Fibroblast of lung (primary cell): ENCODE measurements around the gene TMEM270. TPM values are rescaled to one million over a fixed set of nuclear protein-coding genes. Genes with fewer than 3 reads are reported as not detected.

Source experiments
- DNase-seq, 2 donors: peaks; one replicate each; pipeline versions ENCODE4 v3.0.0 to v3.0.0-alpha.2; 2010; ENCODE audit warnings: low read depth in 2 of 2
- H2AFZ ChIP-seq: 2 replicates; pipeline ENCODE4 v1.5.1; 2012; ENCODE audit warnings: low read length, control low read depth, inconsistent platforms
- H3K27ac ChIP-seq: 2 replicates; pipeline ENCODE4 v1.5.1; 2011; ENCODE audit warnings: low read length, control low read depth; ENCODE audit not compliant: insufficient read depth
- H3K27me3 ChIP-seq: 2 replicates; pipeline ENCODE4 v1.5.1; 2011; ENCODE audit warnings: mild to moderate bottlenecking, low read length; ENCODE audit not compliant: control insufficient read depth, insufficient read depth
- H3K36me3 ChIP-seq: 2 replicates; pipeline ENCODE4 v1.5.1; 2011; ENCODE audit warnings: low read length; ENCODE audit not compliant: control insufficient read depth, insufficient read depth
- H3K4me1 ChIP-seq: 2 replicates; pipeline ENCODE4 v1.5.1; 2011; ENCODE audit warnings: low read length; ENCODE audit not compliant: control insufficient read depth, insufficient read depth; ENCODE audit errors: extremely low read depth
- H3K4me2 ChIP-seq: 2 replicates; pipeline ENCODE4 v1.5.1; 2011; ENCODE audit warnings: low read length, control low read depth; ENCODE audit not compliant: insufficient read depth; ENCODE audit errors: extremely low read depth
- H3K4me3 ChIP-seq, 4 experiments: fragments of 200-600 bp in 1 of 4; sonication (generic) in 1 of 4; replicated peaks in 1 of 4; 2 replicates each; pipeline ENCODE4 v1.5.1; 2011 to 2016; ENCODE audit warnings: low read length in 4 of 4, low read depth in 3 of 4, mild to moderate bottlenecking in 3 of 4, control low read depth in 2 of 4, inconsistent platforms in 1 of 4, mixed read lengths in 1 of 4; ENCODE audit not compliant: insufficient read depth in 1 of 4; ENCODE audit errors: control extremely low read depth in 1 of 4
- H3K79me2 ChIP-seq: 2 replicates; pipeline ENCODE4 v1.5.1; 2012; ENCODE audit warnings: mild to moderate bottlenecking, low read length, inconsistent platforms; ENCODE audit not compliant: control insufficient read depth, insufficient read depth
- H3K9ac ChIP-seq: 2 replicates; pipeline ENCODE4 v1.5.1; 2011; ENCODE audit warnings: mild to moderate bottlenecking, low read length, control low read depth; ENCODE audit not compliant: insufficient read depth
- H3K9me3 ChIP-seq: 2 replicates; pipeline ENCODE4 v1.5.1; 2012; ENCODE audit warnings: low read depth, low read length; ENCODE audit not compliant: control insufficient read depth, insufficient read depth
- H4K20me1 ChIP-seq: 2 replicates; pipeline ENCODE4 v1.5.1; 2011; ENCODE audit warnings: low read length; ENCODE audit not compliant: control insufficient read depth, insufficient read depth; ENCODE audit errors: extremely low read depth
- CTCF ChIP-seq, 2 donors: IDR thresholded peaks in 1 of 2; conservative IDR thresholded peaks in 1 of 2; 1 replicate in 1 of 2; 2 replicates in 1 of 2; pipeline ENCODE4 v1.5.1; 2011 to 2012; ENCODE audit warnings: low read length in 2 of 2, control low read depth in 1 of 2, inconsistent platforms in 1 of 2, low read depth in 1 of 2, mild to moderate bottlenecking in 1 of 2
- EZH2 ChIP-seq: IDR thresholded peaks from 2 replicates; pipeline ENCODE4 v1.5.1; 2012; ENCODE audit warnings: low read length, control low read depth, mild to moderate bottlenecking; ENCODE audit errors: missing control alignments
- polyA plus RNA-seq, 2 donors: library from polyadenylated mRNA; depleted of rRNA in 1 of 2; stranded (reverse) in 1 of 2; unstranded in 1 of 2; fragments of >200 nt; gene quantifications; 2 replicates each; pipeline ENCODE4 v1.2.1, GENCODE V29; 2011 to 2012; ENCODE audit warnings: missing spikeins in 1 of 2
- total RNA-seq: library from RNA; depleted of rRNA; stranded (reverse); fragments of >200 nt; gene quantifications from 2 replicates; pipeline ENCODE4 v1.2.1, GENCODE V29; 2014

TMEM270 gene
- total and polyA plus RNA-seq, 2 donors (not counting 1 experiment from before 2014, with no cell fraction given): not detected

- DNase-seq: no peak
- TF ChIP-seq CTCF (conservative IDR thresholded peaks at IDR 0.05 in 1 of 2, IDR thresholded peaks at IDR 0.05 in 1 of 2; ENCODE audit: low read depth in 1 of 2, low read length in 2 of 2) (no peak), EZH2 (no peak)
- no peaks in the 10 kb centered on the region for H3K4me1 ChIP-seq
Observed at GRCh38 chr7:73861305-73861704, 346 bp downstream of the TMEM270 start.

GRCh38 chr7:73864981-73865711 lies 4.2 kb downstream of the TMEM270 start:
- Histone ChIP-seq H3K9ac (no peak overlapping the region), H3K9me3 (no peaks in the 10 kb centered on the region), H2AFZ (no peak overlapping the region), H3K36me3 (no peaks in the 10 kb centered on the region), H3K4me3 (no peak overlapping the region), H3K4me1 (peaks cover 5% of the 10 kb centered on the region), H3K4me2 (no peak overlapping the region), H3K27ac (no peak overlapping the region), H3K79me2 (no peaks in the 10 kb centered on the region), H4K20me1 (no peaks in the 10 kb centered on the region), H3K27me3 (no peaks in the 10 kb centered on the region)
- TF ChIP-seq CTCF (conservative IDR thresholded peaks at IDR 0.05 in 1 of 2, IDR thresholded peaks at IDR 0.05 in 1 of 2; ENCODE audit: low read depth in 1 of 2, low read length in 2 of 2): no peak
- TF ChIP-seq EZH2: no peak
- DNase-seq: no peak

More at GRCh38 chr7:73861305-73861704, 346 bp downstream of the TMEM270 start:
- H3K4me2 ChIP-seq: no peak overlapping the region
- no peaks in the 10 kb centered on the region for H3K9me3 ChIP-seq
- no peaks in the 10 kb centered on the region for H3K36me3 ChIP-seq
- no peaks in the 10 kb centered on the region for H3K27me3 ChIP-seq
- H3K27ac ChIP-seq: no peak overlapping the region
- no peaks in the 10 kb centered on the region for H4K20me1 ChIP-seq
- H3K9ac ChIP-seq: no peak overlapping the region
- H3K79me2 ChIP-seq: no peaks in the 10 kb centered on the region
- no peak overlapping the region for H2AFZ ChIP-seq
- H3K4me3 ChIP-seq: no peak overlapping the region

GRCh38 chr7:73865738-73866445 lies 4.9 kb downstream of the TMEM270 start:
- H4K20me1 ChIP-seq: no peaks in the 10 kb centered on the region
- H3K79me2 ChIP-seq: no peaks in the 10 kb centered on the region
- H3K4me1 ChIP-seq: peaks cover 5% of the 10 kb centered on the region
- no peak overlapping the region for H3K9ac ChIP-seq
- no peaks in the 10 kb centered on the region for H3K36me3 ChIP-seq
- no peaks in the 10 kb centered on the region for H3K9me3 ChIP-seq
- H2AFZ ChIP-seq: no peak overlapping the region
- peak; percentile 40 to 72 for DNase-seq
- no peak overlapping the region for H3K27ac ChIP-seq
- no peak for TF ChIP-seq EZH2
- TF ChIP-seq CTCF (conservative IDR thresholded peaks at IDR 0.05 in 1 of 2, IDR thresholded peaks at IDR 0.05 in 1 of 2; ENCODE audit: low read depth in 1 of 2, low read length in 2 of 2): peak; percentile 80 to 84
- no peak overlapping the region for H3K4me3 ChIP-seq
- H3K27me3 ChIP-seq: no peaks in the 10 kb centered on the region
- no peak overlapping the region for H3K4me2 ChIP-seq
